Measurements from ENCODE around the gene SSH2. TPM values are rescaled to one million over a fixed set of nuclear protein-coding genes. Genes with fewer than 3 reads are reported as not detected.

SSH2 gene
- total RNA-seq, 1 donor from 2014 or later, result 9.8 TPM

DNA sequence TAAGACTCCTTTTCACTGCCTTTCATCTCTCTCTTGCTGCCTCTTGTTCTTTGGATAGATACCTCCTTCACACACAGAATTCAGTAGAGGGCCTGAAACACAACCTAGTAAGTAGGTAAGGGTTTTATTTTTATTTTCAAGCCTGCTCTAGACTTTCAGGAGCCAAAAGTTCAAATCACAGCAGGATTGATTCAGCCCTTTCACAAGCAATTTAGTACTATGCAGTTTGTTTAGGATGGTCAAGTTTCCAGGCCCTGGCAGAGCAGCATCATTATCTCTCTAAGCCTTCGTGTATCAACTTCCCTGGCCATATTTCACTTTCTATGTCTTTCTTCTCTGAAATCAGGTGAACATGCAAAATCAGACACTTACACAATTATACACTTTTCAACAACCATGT, 158.5 kb downstream of the SSH2 start:
- no peaks in the 10 kb centered on the region for H3K36me3 ChIP-seq (ENCODE audit: control insufficient read depth, insufficient read depth, low read length)
- H3K27me3 ChIP-seq (ENCODE audit: control insufficient read depth, insufficient read depth, low read length), result no peaks in the 10 kb centered on the region
- no peak for DNase-seq (ENCODE audit: low read depth)
- H3K4me3 ChIP-seq (ENCODE audit: low read depth, low read length), result no peak overlapping the region
- TF ChIP-seq, protein P1, sequence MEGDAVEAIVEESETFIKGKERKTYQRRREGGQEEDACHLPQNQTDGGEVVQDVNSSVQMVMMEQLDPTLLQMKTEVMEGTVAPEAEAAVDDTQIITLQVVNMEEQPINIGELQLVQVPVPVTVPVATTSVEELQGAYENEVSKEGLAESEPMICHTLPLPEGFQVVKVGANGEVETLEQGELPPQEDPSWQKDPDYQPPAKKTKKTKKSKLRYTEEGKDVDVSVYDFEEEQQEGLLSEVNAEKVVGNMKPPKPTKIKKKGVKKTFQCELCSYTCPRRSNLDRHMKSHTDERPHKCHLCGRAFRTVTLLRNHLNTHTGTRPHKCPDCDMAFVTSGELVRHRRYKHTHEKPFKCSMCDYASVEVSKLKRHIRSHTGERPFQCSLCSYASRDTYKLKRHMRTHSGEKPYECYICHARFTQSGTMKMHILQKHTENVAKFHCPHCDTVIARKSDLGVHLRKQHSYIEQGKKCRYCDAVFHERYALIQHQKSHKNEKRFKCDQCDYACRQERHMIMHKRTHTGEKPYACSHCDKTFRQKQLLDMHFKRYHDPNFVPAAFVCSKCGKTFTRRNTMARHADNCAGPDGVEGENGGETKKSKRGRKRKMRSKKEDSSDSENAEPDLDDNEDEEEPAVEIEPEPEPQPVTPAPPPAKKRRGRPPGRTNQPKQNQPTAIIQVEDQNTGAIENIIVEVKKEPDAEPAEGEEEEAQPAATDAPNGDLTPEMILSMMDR (IDR thresholded peaks at IDR 0.05; ENCODE audit: insufficient read depth, low read length, poor library complexity, severe bottlenecking), result no peak

GRCh38 chr17:29769225-29769624, 160.8 kb downstream of the SSH2 start:
- H3K4me3 ChIP-seq (ENCODE audit: low read depth, low read length), result no peak overlapping the region
- H3K27me3 ChIP-seq (ENCODE audit: control insufficient read depth, insufficient read depth, low read length), result no peaks in the 10 kb centered on the region
- TF ChIP-seq, protein P1 (IDR thresholded peaks at IDR 0.05; ENCODE audit: insufficient read depth, low read length, poor library complexity, severe bottlenecking), result no peak
- no peak for DNase-seq (ENCODE audit: low read depth)
- H3K36me3 ChIP-seq (ENCODE audit: control insufficient read depth, insufficient read depth, low read length), result no peaks in the 10 kb centered on the region

- no peak for DNase-seq (ENCODE audit: low read depth)
- no peaks in the 10 kb centered on the region for H3K27me3 ChIP-seq (ENCODE audit: control insufficient read depth, insufficient read depth, low read length)
- H3K4me3 ChIP-seq (ENCODE audit: low read depth, low read length), result no peak overlapping the region
- H3K36me3 ChIP-seq (ENCODE audit: control insufficient read depth, insufficient read depth, low read length), result no peaks in the 10 kb centered on the region
- TF ChIP-seq, protein P1 (IDR thresholded peaks at IDR 0.05; ENCODE audit: insufficient read depth, low read length, poor library complexity, severe bottlenecking), result no peak
Observed at GRCh38 chr17:29766796-29767327, 163.2 kb downstream of the SSH2 start.

DNA sequence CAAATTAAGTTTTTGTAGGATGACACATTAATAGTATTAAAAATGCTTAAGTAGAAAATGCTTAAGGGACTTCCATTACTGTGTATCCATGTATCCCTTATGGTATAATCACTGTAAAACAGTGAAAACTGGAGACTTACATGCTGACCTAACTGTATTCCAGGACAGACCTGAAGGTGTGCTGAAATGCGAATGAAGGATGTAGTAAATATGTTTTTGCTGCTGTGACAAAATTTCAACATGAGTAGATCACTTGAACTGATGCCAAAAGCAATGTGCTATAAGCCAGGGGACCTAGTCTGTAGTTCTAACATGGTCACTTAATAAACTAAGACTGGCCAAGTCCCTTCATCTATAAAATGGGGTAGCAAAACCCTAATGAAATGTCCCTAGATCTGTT, 165.3 kb downstream of the SSH2 start:
- H3K36me3 ChIP-seq (ENCODE audit: control insufficient read depth, insufficient read depth, low read length), result no peaks in the 10 kb centered on the region
- H3K4me3 ChIP-seq (ENCODE audit: low read depth, low read length), result no peak overlapping the region
- H3K27me3 ChIP-seq (ENCODE audit: control insufficient read depth, insufficient read depth, low read length), result no peaks in the 10 kb centered on the region
- DNase-seq (ENCODE audit: low read depth), result no peak
- TF ChIP-seq, protein P1 (IDR thresholded peaks at IDR 0.05; ENCODE audit: insufficient read depth, low read length, poor library complexity, severe bottlenecking), result no peak

DNA sequence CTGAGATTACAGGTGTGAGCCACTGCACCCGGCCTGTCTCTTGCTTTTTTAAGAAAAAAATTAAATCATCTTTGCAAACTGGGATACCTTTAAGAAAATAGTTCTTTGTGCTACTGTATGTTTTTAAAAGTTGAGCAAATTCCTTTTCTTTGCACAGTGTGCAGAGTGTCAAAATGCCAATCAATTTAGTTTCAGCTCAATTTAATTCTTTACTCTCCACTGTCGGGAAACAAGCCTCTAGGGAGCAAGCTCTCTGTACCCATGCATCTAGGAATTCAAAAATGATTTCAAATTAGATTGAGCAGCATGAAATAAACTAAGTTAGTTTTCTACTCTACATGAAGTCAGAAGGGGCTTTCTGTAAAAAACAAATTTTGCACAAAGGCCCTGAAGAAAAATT, 165.8 kb downstream of the SSH2 start:
- TF ChIP-seq, protein P1 (IDR thresholded peaks at IDR 0.05; ENCODE audit: insufficient read depth, low read length, poor library complexity, severe bottlenecking), result no peak
- H3K27me3 ChIP-seq (ENCODE audit: control insufficient read depth, insufficient read depth, low read length), result no peaks in the 10 kb centered on the region
- no peak for DNase-seq (ENCODE audit: low read depth)

DNA sequence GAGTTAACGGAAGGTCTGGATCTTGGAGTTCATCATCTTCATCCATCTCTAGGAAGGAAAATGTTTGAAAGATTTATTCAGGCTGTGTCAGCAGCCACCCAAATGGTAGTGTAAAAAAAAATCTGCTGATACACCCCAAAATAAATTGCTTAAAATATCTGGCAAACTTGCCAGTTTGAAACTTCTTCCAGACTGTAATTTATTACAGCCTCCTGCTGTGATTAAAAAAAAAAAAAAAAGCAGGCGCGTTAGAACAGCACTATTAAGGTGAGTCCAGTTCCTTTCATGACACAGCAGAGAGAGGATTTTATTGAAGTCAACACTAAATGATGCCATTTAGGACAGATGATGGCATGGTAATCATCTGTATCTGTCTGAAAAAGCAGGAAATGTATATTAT, 166.8 kb downstream of the SSH2 start:
- TF ChIP-seq, protein P1 (IDR thresholded peaks at IDR 0.05; ENCODE audit: insufficient read depth, low read length, poor library complexity, severe bottlenecking), result no peak
- H3K27me3 ChIP-seq (ENCODE audit: control insufficient read depth, insufficient read depth, low read length), result no peaks in the 10 kb centered on the region
- H3K36me3 ChIP-seq (ENCODE audit: control insufficient read depth, insufficient read depth, low read length), result no peaks in the 10 kb centered on the region
- no peak for DNase-seq (ENCODE audit: low read depth)
- no peak overlapping the region for H3K4me3 ChIP-seq (ENCODE audit: low read depth, low read length)

More for the DNA sequence above, 165.8 kb downstream of the SSH2 start:
- no peaks in the 10 kb centered on the region for H3K36me3 ChIP-seq (ENCODE audit: control insufficient read depth, insufficient read depth, low read length)
- H3K4me3 ChIP-seq (ENCODE audit: low read depth, low read length), result no peak overlapping the region

Measured in kidney epithelial cell (primary cell).